NCI-H460 (cell line): ENCODE results near the gene CXXC1. TPM values are rescaled to one million over a fixed set of nuclear protein-coding genes. Genes with fewer than 3 reads are reported as not detected.
"Not testable (repeated sequence)": the region's sequence is repeated elsewhere in the genome, so short reads cannot be mapped to it uniquely, and the experiment has no call there.

Experiments
- DNase-seq: peaks from one replicate; pipeline ENCODE4 v3.0.0-alpha.2; 2016; ENCODE audit warnings: low read depth; ENCODE audit errors: extremely low read depth
- small RNA-seq, 2 experiments: library from RNA; depleted of rRNA; stranded (forward); fragments of <200 nt; gene quantifications; one replicate each; pipeline ENCODE3, GENCODE V24; 2014
- total RNA-seq: library from RNA; depleted of rRNA; stranded (reverse); fragments of >200 nt; shearing (Covaris generic); gene quantifications from 2 replicates; pipeline ENCODE4 v1.2.3, GENCODE V29; 2014; rRNA removed

CXXC1 gene
- total RNA-seq, 1 experiment from 2014 or later = 28.6 TPM

DNA sequence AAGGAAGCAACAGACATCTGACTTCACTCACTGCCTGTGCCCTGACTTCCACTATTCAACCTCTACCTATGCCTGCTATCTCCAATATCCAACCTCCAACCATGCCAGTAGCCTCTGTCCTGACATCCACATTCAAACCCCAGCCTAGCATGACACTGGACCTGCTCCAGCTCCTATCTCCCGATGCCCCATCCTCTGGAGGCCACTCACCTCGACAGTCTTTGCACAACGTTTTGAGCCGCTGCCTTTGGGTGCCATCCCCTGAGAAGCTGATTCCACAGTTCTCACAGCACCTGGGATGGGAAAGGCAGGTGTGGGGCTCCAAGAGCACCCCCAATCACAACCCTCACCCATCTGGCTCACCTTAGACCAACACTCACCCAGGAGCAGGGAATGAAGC lies 11.0 kb downstream of the CXXC1 start:
- DNase-seq = no peak

DNA sequence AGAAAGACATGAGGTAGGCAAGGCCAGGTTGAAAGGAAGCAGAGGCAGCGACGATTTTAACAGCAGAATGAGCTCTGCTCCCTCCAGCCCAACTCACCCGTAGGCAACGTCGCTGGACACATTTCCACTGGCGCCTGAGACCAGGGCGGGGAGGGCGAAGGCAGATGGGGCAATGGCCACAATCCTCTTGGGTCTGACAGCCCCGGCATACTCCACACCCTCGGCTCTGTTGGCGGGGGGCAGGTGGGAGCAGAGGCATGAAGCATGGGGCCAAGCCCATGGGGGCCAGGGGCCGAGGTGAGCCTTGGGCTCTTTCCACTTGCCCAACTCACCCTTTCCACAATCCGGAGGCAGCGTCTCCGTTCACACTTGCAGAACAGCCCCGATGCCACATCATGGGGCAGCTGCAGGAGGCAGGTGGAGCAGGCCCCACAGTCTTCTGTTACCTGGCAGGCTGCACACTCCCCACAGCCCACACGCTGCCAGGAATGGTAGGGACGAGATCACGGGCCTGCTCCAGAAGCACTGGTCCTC lies 11.9 kb downstream of the CXXC1 start:
- DNase-seq = no peak

DNA sequence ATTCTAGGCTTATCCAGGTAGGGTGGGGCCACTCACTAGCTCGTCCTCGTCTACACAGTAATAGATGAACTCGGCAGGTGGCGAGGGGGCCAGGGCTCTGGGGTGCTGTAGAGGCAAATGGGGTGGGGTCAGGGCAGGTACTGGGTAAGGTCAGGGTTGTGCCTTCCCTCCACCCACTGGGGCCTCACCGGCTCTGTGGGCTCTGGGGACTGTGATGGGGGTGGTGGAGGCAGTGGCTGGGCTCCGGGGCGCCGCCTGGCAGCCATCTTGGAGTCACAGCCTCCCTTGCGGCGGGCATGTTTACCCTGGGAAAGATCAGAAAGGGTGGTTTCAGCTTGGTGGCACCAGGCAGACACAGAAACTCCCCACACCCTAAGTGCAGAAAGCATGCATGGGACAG lies 12.6 kb downstream of the CXXC1 start:
- no peak for DNase-seq

DNA sequence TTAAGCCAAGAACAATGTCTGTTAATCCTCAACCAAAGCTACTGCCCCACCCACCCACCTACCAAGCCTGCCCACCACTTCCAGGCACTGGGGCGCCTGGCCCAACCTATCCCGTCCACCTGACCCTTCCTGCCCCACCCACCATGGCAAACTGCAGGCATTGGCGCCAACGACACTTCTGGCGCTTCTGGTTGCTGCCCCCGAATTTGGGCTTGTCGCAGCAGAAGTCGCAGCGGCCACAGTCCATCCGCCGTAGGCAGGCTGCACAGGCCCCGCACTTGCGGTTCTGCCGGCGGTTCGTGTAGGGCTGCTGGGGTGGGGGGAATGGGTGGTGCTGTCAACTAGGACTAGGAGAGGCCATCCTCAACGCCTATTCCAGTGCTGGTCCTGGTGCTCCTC lies 13.4 kb downstream of the CXXC1 start:
- DNase-seq = no peak

DNA sequence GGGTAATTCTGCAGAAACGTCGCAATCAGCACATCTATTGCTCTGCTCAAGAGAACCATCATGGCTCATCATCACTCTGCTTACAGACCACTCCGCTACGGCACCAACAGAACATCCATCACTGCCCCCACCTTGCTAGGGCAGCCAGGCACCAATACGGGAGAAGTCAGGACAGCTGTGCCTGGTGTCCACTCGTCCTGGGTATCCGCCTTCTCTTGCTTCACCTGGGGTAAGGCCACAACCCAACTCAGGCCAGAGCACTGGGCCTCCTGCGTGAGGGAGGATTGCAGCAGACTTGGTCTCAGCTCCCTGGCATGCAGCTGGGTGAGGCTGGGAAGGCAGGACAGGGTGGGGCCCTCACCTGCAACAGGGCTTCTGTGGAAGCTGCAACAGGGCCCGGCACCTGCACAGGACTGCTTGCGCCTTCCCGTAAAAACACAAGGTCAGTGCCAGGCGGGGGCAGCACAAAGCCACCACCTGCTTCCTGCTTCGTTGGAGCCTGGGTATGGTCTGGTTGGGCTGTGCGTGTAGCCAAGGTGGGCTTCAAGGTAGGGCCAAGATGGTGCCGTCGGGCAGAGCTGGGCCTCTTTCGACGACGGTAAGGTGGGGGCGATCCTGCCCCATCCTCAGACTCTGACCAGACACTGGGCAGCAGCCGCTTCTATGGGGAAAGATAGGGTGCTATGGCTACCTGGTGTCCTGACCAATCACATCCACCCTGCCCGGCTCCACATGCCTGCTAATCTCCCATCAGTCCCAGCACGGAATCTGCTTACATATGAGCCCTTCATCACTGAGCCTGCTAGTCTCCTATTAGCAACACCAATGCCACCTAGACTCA lies 14.1 kb downstream of the CXXC1 start:
- DNase-seq = no peak

DNA sequence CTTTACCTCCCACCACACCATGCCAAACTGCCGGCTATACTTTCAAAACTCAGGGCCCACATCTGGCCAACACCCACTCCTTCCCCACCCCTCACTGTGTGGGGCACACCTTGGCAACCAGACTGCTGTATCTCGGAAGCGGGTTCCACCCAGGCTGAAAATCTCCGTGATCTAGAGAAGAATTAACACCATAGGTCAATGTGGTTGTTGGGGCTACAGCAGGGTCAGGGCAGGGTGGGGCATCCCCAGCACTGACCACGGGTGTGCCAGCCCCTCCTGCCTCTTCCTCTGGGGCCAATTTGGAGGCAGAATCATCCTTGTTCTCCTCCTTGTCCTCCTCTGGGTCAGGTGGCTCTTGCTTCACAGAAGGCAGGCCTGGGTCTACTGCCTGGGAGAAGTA lies 14.9 kb downstream of the CXXC1 start:
- DNase-seq = no peak

DNA sequence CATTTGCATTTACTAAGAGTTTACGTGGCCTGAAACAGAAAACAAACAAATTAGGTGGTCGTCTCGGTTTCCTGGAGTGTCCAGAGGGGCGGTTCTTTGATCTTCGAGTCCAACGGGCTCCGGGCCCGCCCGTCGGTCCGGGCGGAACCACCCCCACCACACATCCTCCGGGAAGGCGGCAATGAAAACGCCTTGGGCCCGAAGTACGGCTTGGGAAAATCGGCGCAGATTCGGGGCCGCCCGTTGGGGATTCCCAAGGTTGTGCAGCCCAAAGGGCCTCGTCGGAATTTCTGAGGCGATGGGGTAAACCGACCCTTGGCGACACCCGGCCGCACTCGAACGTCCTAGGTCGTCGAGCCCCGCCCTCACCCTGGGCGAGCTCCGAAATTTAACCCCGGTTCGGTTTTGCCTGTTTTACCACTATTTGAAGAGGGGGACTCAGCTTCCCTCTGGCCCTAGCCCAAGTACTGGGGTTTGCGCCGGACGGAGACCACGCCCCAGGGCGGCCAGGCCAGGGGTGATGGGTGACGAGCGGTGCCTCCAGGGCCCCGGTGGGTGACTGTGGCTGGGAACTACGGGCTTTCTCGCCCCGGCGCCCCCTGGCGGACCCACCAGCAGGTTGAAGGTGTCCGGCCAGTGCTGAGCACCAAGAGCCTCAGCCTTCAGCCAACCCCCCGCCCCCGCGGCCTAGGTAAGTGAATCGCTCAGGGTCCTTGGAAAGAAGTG lies 19.3 kb downstream of the CXXC1 start:
- DNase-seq = peak; percentile 12

DNA sequence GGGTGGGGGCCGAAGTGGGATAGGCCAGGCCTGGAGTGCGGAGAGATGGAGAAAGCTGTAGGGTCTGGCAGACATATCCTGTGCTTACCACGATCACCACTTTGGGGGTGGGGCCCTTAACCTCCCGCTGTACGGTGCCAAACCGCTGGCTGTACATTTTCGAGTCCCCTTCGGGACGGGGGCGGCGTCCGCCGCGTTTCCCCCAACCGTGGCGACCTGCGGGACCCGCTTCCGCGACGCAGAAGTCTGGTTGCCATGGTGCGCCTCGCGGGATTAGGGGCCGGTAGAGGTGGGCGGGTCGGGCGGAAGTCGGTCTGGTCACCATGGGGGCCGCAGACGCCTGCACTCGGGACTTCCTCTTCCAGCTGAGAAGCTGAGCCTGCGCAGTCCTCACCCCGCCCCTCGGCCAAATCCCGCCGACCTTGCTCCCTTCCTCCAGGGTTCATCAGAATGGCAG lies 21.2 kb downstream of the CXXC1 start, which contains the start of gene CFAP53:
Gene CFAP53 (minus strand): TSS at position 248 of the 457 bp plus-strand sequence. CDS start 91 bp downstream, at position 157.
- DNase-seq = peak; percentile 55

DNA sequence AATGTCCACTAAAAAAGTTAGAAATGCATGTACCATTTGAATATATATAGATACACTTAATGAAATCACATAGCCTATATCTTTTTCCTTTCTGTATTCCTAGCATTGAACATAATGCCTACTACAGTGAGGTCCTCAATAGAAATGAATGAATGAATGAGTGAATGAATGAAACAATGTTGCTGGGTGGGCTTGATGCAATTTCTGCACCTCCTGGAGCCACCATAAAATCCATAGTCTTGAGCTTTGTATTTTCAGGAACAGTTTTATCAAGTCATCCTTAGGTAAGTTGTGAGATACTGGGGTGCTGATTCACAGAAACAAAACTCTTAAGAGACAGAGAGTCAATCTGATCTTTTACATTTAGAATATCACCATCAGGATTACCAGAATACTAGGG lies 24.5 kb downstream of the CXXC1 start:
- DNase-seq = no peak

DNA sequence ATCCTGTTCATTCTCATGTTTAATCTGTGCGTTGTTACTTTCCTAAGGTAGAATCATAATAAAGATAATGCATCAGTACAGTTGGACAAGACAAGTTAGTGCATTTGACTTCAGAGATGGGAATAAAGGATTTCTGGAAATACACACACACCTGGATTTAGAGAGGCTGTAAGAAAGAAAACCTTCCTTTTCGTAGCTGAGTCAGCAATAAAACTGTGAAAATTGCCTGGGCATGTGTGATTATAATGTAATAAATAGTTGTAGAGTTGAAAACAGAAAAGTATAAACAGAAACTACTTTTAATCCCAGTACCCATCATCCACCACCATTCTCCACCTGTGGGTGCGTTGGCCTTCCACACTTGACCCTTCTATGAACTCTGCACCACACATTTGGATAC lies 36.6 kb downstream of the CXXC1 start:
- DNase-seq = no peak

DNA sequence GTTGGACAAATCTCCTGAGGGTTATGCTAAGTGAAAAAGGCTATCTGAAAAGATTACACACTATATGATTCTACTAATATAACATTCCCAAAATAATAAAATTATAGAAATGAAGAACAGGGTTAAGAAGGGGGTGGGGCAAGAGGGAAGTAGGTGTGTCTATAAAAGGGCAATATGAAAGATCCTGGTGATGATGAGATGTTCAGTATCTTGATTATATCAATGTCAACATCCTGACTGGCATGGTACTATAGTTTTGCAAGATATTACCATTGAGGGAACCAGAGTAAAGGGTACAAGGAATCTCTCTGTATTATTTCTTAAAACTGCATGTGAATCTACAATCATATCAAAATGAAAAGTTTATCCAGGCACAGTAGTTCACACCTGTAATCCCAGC lies 37.9 kb downstream of the CXXC1 start:
- no peak for DNase-seq

DNA sequence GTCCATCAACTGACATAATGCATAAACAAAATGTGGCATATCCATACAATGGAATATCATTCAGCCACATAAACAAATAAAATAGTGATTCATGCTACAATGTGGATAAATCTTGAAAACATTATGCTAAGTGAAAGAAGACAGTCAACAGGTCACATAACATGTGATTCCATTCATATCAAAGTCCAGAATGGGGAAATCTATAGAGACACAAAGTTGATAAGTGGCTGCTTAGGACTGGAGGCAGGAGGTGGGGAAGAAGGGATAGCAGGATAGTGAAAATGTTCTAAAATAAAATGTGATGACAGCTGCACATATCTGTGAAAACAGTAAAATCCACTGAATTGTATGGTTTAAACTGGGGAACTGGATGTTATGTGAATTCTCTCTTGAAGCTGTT lies 39.9 kb downstream of the CXXC1 start:
- no peak for DNase-seq

DNA sequence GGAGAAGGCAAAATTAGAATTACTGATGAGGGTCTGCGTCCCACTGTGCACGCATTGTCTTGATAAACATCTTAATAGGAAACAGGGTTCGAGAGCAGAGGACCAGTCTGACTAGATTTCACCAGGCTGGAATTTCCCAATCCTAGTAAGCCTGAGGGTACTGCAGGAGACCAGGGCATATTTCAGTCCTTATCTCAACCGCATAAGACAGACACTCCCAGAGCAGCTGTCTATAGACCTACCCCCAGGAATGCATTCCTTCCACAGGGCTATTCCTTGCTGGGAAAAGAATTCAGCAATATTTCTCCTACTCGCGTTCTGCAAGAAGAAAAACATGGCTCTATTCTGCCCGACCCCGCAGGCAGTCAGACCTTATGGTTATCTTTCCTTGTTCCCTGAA lies 45.7 kb downstream of the CXXC1 start:
- DNase-seq = not testable (repeated sequence)

DNA sequence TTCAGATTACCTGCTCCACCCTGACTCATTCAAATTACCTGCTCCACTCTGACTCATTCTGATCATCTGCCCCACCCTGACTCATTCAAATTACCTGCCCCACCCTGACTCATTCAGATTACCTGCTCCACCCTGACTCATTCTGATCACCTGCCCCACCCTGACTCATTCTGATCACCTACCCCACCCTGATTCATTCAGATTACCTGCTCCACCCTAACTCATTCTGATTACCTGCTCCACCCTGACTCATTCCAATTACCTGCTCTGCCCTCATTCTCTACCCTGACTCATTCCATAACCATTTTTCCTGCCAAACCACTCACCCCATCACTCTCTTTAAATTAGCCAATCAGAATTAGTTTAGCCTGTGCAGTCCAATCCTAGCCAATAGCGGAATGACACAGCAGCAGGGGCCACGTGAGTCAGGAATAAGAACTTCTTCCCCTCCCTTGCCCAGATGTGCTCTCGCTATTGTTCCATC lies 47.4 kb downstream of the CXXC1 start:
- DNase-seq = no peak

DNA sequence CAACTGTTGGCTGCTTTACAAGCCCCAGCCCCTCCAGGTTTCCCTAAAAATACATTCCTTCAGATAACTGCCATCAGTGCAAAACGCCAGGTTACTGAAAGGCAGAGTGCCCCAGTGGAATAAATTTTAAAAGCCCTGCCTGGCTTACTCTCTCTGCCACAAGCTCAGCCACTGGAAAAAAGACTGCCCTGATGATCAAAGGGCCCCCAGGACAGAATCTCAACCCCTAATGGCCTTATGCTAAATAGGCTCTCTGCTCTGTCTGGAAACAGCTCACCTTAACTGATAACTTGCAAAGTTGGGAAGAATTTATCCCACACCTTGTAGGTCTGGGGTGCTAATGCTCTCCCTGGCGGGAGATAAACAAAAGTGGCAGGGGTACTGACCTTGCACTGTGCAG lies 55.1 kb downstream of the CXXC1 start:
- DNase-seq = no peak

Small RNAs within 50 kb of the gene (small RNA-seq; reads per million reads assigned to genes)
- gene RNA5SP458 = 0 to 0.06 reads per million in 2 experiments

Other genes with a start within 250 kb of the CXXC1 start
- gene MYO5B, start 92.5 kb downstream of the CXXC1 start, total RNA-seq = 25.0 and 26.2 TPM in 2 replicates
- 0.35 and 0.84 TPM in 2 replicates for gene CFAP53, start 21.2 kb downstream of the CXXC1 start, total RNA-seq
- 54.9 and 57.1 TPM in 2 replicates for gene MBD1, start 6.2 kb downstream of the CXXC1 start, total RNA-seq
- 58.7 and 60.9 TPM in 2 replicates for gene SKA1, start 87.4 kb upstream of the CXXC1 start, total RNA-seq